HCT116 (cell line): ENCODE results near the gene TGFBR3. TPM values are rescaled to one million over a fixed set of nuclear protein-coding genes. Genes with fewer than 3 reads are reported as not detected.
A peak's percentile ranks its signal among the peaks of the same experiment; 100 is the strongest.
"Not testable (repeated sequence)": the region's sequence is repeated elsewhere in the genome, so short reads cannot be mapped to it uniquely, and the experiment has no call there.

Source experiments
- ATAC-seq: fragments of 200-7000 bp; cut with Tn5 transposase; 2 replicates; pipeline ENCODE4 v1.9.1; 2020; ENCODE audit warnings: mild to moderate bottlenecking, moderate library complexity
- BruUV-seq: library from RNA; stranded (reverse); fragments of 400-500 nt; replicated peaks from 2 replicates; lab custom pipeline; 2021; lab: Mats Ljungman, UMichigan
- CTCF ChIA-PET: fragments of 300-600 bp; sonication (Branson Sonifier 250); formaldehyde crosslinking; loops from one replicate; lab custom pipeline; 2021; ENCODE audit warnings: antibody characterized with exemption; lab: Charles Lee
- POLR2A ChIA-PET: fragments of 300-600, 350-600 bp; sonication (Branson Sonifier 250); formaldehyde crosslinking; loops from one replicate; lab custom pipeline; 2021; ENCODE audit warnings: antibody characterized with exemption; lab: Charles Lee
- RAD21 ChIA-PET, 2 experiments: fragments of 300-600 bp; sonication (Branson Sonifier 250); formaldehyde crosslinking; loops; one replicate each; lab custom pipeline; 2023; ENCODE audit warnings: low total read pairs in 2 of 2; ENCODE audit not compliant: uncharacterized antibody in 2 of 2, unreplicated experiment in 2 of 2, low non-redundant PET in 1 of 2; lab: Charles Lee
- DNase-seq: peaks from one replicate; pipeline ENCODE4 v3.0.0-alpha.2; 2010; ENCODE audit warnings: low read depth, low spot score
- H2AFZ ChIP-seq: fragments of 200-600 bp; shearing (Covaris generic), sonication (generic); 2 replicates; pipeline ENCODE4 v1.6.1; 2017; ENCODE audit warnings: low read depth, mixed run types, mixed read lengths, antibody characterized with exemption, low read length; ENCODE audit not compliant: poor library complexity, severe bottlenecking
- H3K27ac ChIP-seq: 2 replicates; pipeline ENCODE4 v1.5.1; 2012; ENCODE audit warnings: low read depth, low read length
- H3K27me3 ChIP-seq: fragments of 200-600 bp; sonication (generic); 2 replicates; pipeline ENCODE4 v1.6.1; 2016; ENCODE audit warnings: mixed run types, low read length, mixed read lengths; ENCODE audit not compliant: insufficient read depth
- H3K36me3 ChIP-seq, 2 experiments: fragments of 200-500 bp in 1 of 2; fragments of 200-600 bp in 1 of 2; sonication (Bioruptor generic) in 1 of 2; sonication (generic) in 1 of 2; 2 replicates each; pipeline versions ENCODE4 v1.5.1 to v1.6.1; 2014 to 2016; ENCODE audit warnings: low read length in 2 of 2, inconsistent platforms in 1 of 2, mixed read lengths in 1 of 2, mixed run types in 1 of 2; ENCODE audit not compliant: insufficient read depth in 2 of 2, control insufficient read depth in 1 of 2
- H3K4me1 ChIP-seq, 2 experiments: fragments of 200-600 bp in 1 of 2; sonication (generic) in 1 of 2; 2 replicates each; pipeline versions ENCODE4 v1.5.1 to v1.6.1; 2012 to 2017; ENCODE audit warnings: low read length in 2 of 2, inconsistent platforms in 1 of 2, mild to moderate bottlenecking in 1 of 2, mixed read lengths in 1 of 2, mixed run types in 1 of 2, moderate library complexity in 1 of 2; ENCODE audit not compliant: insufficient read depth in 2 of 2, control insufficient read depth in 1 of 2
- H3K4me2 ChIP-seq: fragments of 200-600 bp; sonication (generic); 2 replicates; pipeline ENCODE4 v1.6.1; 2017; ENCODE audit warnings: mixed run types, low read length, mixed read lengths
- H3K4me3 ChIP-seq, 2 experiments: fragments of 200-600 bp in 1 of 2; sonication (generic) in 1 of 2; replicated peaks in 1 of 2; 2 replicates each; pipeline ENCODE4 v1.5.1; 2011 to 2016; ENCODE audit warnings: low read length in 2 of 2, control low read depth in 1 of 2, low read depth in 1 of 2, mild to moderate bottlenecking in 1 of 2, mixed read lengths in 1 of 2, mixed run types in 1 of 2
- H3K79me2 ChIP-seq: fragments of 200-600 bp; sonication (generic); 2 replicates; pipeline ENCODE4 v1.6.1; 2017; ENCODE audit warnings: mild to moderate bottlenecking, mixed run types, low read length, moderate library complexity, mixed read lengths; ENCODE audit not compliant: insufficient read depth
- H3K9ac ChIP-seq: fragments of 200-600 bp; sonication (generic); 2 replicates; pipeline ENCODE4 v1.6.1; 2016; ENCODE audit warnings: low read length, mixed read lengths
- H3K9me2 ChIP-seq: fragments of 200-600 bp; sonication (generic), shearing (Covaris generic); 2 replicates; pipeline ENCODE4 v1.6.1; 2017; ENCODE audit warnings: mixed run types, mild to moderate bottlenecking, moderate library complexity; ENCODE audit not compliant: insufficient read depth
- H3K9me3 ChIP-seq, 2 experiments: fragments of 200-500 bp in 1 of 2; fragments of 200-600 bp in 1 of 2; sonication (Bioruptor generic) in 1 of 2; sonication (generic) in 1 of 2; 2 replicates each; pipeline ENCODE4 v1.6.1; 2014 to 2017; ENCODE audit warnings: low read length in 2 of 2, mixed read lengths in 2 of 2, inconsistent platforms in 1 of 2, low read depth in 1 of 2, mild to moderate bottlenecking in 1 of 2, mixed run types in 1 of 2, moderate library complexity in 1 of 2; ENCODE audit not compliant: control insufficient read depth in 1 of 2, insufficient read depth in 1 of 2
- H4K20me1 ChIP-seq: fragments of 200-600 bp; sonication (generic), shearing (Covaris generic); 2 replicates; pipeline ENCODE4 v1.6.1; 2017; ENCODE audit warnings: mixed run types, mild to moderate bottlenecking, moderate library complexity; ENCODE audit not compliant: insufficient read depth
- CEBPB ChIP-seq: IDR thresholded peaks from 2 replicates; pipeline ENCODE4 v1.6.1; 2012; ENCODE audit warnings: low read depth
- CTCF ChIP-seq, 3 experiments: fragments of 200-600 bp in 1 of 3; sonication (generic) in 1 of 3; IDR thresholded peaks in 2 of 3; conservative IDR thresholded peaks in 1 of 3; 2 replicates each; pipeline ENCODE4 v1.5.1; 2012 to 2017; ENCODE audit warnings: low read depth in 2 of 3, low read length in 2 of 3, antibody characterized with exemption in 1 of 3, borderline replicate concordance in 1 of 3, control low read depth in 1 of 3, mild to moderate bottlenecking in 1 of 3, mixed read lengths in 1 of 3, mixed run types in 1 of 3, moderate library complexity in 1 of 3; ENCODE audit not compliant: insufficient read depth in 1 of 3
- ELF1 ChIP-seq: IDR thresholded peaks from 2 replicates; pipeline ENCODE4 v1.6.1; 2012; ENCODE audit warnings: low read depth, borderline replicate concordance
- EZH2 ChIP-seq: fragments of 200-600 bp; sonication (generic); IDR thresholded peaks from 2 replicates; pipeline ENCODE4 v1.6.1; 2017; ENCODE audit warnings: antibody characterized with exemption, mixed run types
- EZH2phosphoT487 ChIP-seq: fragments of 200-600 bp; IDR thresholded peaks from 2 replicates; pipeline ENCODE4 v1.6.1; 2018; ENCODE audit warnings: antibody characterized with exemption, borderline replicate concordance
- FOSL1 ChIP-seq: IDR thresholded peaks from 2 replicates; pipeline ENCODE4 v1.6.1; 2012; ENCODE audit warnings: low read depth
- JUND ChIP-seq: IDR thresholded peaks from 2 replicates; pipeline ENCODE4 v1.6.1; 2012
- RAD21 ChIP-seq: IDR thresholded peaks from 2 replicates; pipeline ENCODE4 v1.6.1; 2012; ENCODE audit warnings: low read depth, mild to moderate bottlenecking
- intact Hi-C: fragments of 100-400 bp; cut with micrococcal nuclease; formaldehyde crosslinking; loops from 2 replicates; pipeline ENCODE4 v1.10.0; 2022
- total RNA-seq: library from RNA; stranded (reverse); gene quantifications from one replicate; pipeline ENCODE4 v1.2.1, GENCODE V29; 2021; ENCODE audit not compliant: unreplicated experiment

The TGFBR3 gene
- total RNA-seq, 1 experiment from 2014 or later: 7.1 TPM

- ATAC-seq: no peak
- DNase-seq: no peak
- H3K9me2 ChIP-seq: no peaks in the 10 kb centered on the region
- H3K4me2 ChIP-seq: no peak overlapping the region
- H3K27me3 ChIP-seq: no peaks in the 10 kb centered on the region
- ChIA-PET RAD21 (no interaction called here), POLR2A (no interaction called here), CTCF (no interaction called here)
- H3K27ac ChIP-seq: no peak overlapping the region
- no peak overlapping the region for H3K9ac ChIP-seq
- H3K9me3 ChIP-seq: no peaks in the 10 kb centered on the region
- H3K79me2 ChIP-seq: no peaks in the 10 kb centered on the region
- intact Hi-C loops: no loop called here
- H3K4me3 ChIP-seq: no peak overlapping the region
- peaks cover 0 to 7% of the 10 kb centered on the region in 2 experiments; a peak in 2 of 4 replicates for H3K4me1 ChIP-seq
- H4K20me1 ChIP-seq: no peaks in the 10 kb centered on the region
- BruUV-seq: no TSS peak
- H2AFZ ChIP-seq: no peak overlapping the region
- no peak for TF ChIP-seq RAD21
- no peak for TF ChIP-seq JUND
- no peak for TF ChIP-seq ELF1
- no peak for TF ChIP-seq CTCF (IDR thresholded peaks at IDR 0.05 in 2 of 3, conservative IDR thresholded peaks at IDR 0.05 in 1 of 3; ENCODE audit: borderline replicate concordance in 1 of 3, insufficient read depth in 1 of 3, low read depth in 2 of 3, low read length in 2 of 3)
- H3K36me3 ChIP-seq: no peaks in the 10 kb centered on the region
Measured at GRCh38 chr1:91836331-91837040, 49.5 kb downstream of the TGFBR3 start.

- Histone ChIP-seq H3K79me2 (no peaks in the 10 kb centered on the region), H4K20me1 (no peaks in the 10 kb centered on the region), H3K27me3 (no peaks in the 10 kb centered on the region), H3K4me3 (no peak overlapping the region), H2AFZ (no peak overlapping the region), H3K36me3 (no peaks in the 10 kb centered on the region), H3K4me1 (peaks cover 0 to 7% of the 10 kb centered on the region in 2 experiments; a peak in 2 of 4 replicates), H3K27ac (no peak overlapping the region)
- CTCF ChIA-PET: no interaction called here
- ATAC-seq: no peak
- no peak for DNase-seq
- POLR2A ChIA-PET: no interaction called here
- no peak for TF ChIP-seq CTCF (IDR thresholded peaks at IDR 0.05 in 2 of 3, conservative IDR thresholded peaks at IDR 0.05 in 1 of 3; ENCODE audit: borderline replicate concordance in 1 of 3, insufficient read depth in 1 of 3, low read depth in 2 of 3, low read length in 2 of 3)
- TF ChIP-seq FOSL1: no peak
- no peak for TF ChIP-seq CEBPB
- TF ChIP-seq EZH2phosphoT487: no peak
- no peak for TF ChIP-seq EZH2
- TF ChIP-seq, all 23 proteins: peak for 0
- intact Hi-C loops: no loop called here
- Histone ChIP-seq H3K9ac (no peak overlapping the region), H3K9me2 (no peaks in the 10 kb centered on the region), H3K4me2 (peak overlapping the region; percentile 21; the same call in 1 of the 2 replicates), H3K9me3 (no peaks in the 10 kb centered on the region)
- BruUV-seq: no TSS peak
- RAD21 ChIA-PET: no interaction called here
Measured at GRCh38 chr1:91835087-91835521, 50.8 kb downstream of the TGFBR3 start.

- H3K9me3 ChIP-seq, CTCF ChIA-PET, DNase-seq, H3K9me2 ChIP-seq, H3K79me2 ChIP-seq, H4K20me1 ChIP-seq, POLR2A ChIA-PET, intact Hi-C loops, H3K4me1 ChIP-seq, H3K27ac ChIP-seq, RAD21 ChIA-PET, H3K27me3 ChIP-seq, H3K4me2 ChIP-seq, H3K4me3 ChIP-seq, ATAC-seq, H3K36me3 ChIP-seq, BruUV-seq, H3K9ac ChIP-seq, H2AFZ ChIP-seq: not testable (repeated sequence)
Measured at GRCh38 chr1:91834549-91834948, 51.4 kb downstream of the TGFBR3 start.
